GM19395 (cell line): Measurements from ENCODE around the gene EIF5AL1.
"Not testable (repeated sequence)": the region's sequence is repeated elsewhere in the genome, so short reads cannot be mapped to it uniquely, and the experiment has no call there.

ENCODE experiments used
- ATAC-seq: cut with Tn5 transposase; IDR thresholded peaks from one replicate; pipeline ENCODE4 v1.9.1; 2021; ENCODE audit warnings: mild to moderate bottlenecking, moderate library complexity; ENCODE audit not compliant: unreplicated experiment

The EIF5AL1 gene

DNA sequence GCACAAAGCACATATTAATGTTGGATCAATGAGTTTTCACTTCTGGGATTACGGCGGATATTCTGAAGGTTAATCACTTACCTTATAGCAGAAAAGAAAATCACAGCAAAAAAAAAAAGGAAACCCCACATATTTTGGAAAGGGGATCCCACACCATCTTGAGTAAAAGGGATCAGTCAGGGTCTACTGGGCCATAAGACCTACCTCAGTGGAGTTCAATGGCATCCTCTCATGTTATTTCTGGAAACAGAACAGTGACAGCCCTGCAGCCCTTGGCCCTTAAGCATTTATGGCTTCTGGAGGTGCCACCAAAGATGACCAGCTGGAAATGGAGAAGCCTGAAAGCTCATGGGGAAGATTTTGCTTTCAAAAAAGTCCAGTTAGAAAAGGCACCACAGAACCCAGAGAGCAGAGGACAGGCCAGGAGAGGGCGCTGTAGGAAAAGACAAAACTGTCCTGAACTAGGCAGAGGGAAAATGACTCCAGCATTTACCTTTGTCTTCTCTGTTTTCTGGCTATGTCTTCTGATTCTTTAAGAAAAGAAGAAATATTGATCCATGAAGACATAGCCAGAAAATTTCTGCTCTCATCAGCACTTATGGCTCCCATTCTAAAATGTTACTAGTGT lies 2.9 kb upstream of the EIF5AL1 start:
- not testable (repeated sequence) for ATAC-seq

DNA sequence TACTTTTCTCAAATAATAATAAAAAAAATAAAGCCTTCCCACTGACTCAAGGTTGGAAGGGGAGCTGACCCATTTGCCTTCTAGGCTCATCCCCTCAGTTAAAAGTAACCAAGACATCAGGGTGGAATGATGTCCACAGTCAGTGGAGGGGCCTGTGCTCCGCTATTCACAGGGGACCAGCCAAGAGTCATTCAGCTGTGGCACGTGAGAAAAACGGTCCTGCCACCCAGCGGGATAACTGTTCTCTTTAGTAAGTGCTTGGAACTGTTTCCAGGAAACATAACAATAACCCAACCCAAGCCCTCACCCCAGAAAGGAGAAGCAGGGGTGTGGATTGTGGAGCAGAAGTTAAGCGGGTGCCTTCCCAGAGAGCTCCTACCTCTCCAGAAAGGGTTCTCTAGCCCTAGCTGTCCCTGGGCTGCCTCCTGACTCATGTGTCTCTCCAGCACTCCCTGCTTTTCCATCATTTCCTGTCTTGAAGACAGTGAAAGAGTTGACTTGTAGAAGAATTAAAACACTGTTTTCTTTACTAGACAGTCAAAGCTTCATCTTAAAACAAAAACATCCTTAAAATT lies 2.3 kb upstream of the EIF5AL1 start:
- ATAC-seq, result not testable (repeated sequence)

DNA sequence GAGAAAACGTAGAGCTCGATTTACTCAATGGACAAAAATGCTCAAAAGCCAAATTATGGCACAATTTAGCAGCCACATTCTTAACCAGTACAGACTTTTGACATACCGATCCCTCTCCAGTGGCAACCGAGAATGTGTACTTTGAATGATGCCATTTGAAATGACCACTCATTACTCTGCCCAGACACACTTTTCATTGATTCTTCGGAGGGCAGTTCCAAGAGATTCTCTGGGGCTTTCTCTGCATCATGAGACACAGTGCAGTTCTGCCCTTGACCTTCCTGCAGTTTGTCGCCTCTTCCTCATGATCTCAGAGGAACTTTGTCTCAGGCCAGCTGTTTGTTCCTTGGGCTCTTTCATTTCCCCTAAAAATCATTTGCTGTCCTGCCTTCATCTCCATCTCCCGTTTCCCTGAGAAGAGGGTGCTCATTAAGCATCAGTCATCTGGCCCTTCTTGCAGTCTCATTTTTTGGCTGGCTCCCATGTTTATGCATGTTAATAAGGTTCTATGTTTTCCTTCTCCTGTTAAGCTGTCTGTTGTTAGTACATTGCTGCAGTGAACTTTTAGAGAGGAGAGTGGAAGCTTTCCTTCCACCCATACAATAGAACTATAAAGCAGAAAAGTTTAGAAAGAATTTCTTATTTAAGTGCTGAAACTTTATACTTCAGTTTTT lies 4.3 kb downstream of the EIF5AL1 start:
- ATAC-seq, result not testable (repeated sequence)

DNA sequence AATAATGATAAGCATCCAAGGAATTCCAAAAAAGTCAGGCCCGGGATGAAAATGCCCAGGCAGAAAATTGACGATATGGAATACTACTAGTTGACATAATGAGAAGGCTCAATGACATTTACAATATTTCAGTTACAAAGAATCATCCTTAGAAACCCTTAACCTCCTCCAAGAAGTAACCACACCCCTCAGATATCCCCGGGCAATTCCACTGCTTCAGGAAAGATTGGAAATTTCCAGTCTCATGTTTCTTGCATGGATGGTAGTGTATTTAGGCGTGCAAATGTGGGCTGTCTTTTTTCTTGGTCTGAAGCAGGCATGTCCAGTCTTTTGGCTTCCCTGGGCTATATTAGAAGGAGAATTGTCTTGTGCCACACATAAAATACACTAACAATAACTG lies 5.2 kb downstream of the EIF5AL1 start:
- not testable (repeated sequence) for ATAC-seq

DNA sequence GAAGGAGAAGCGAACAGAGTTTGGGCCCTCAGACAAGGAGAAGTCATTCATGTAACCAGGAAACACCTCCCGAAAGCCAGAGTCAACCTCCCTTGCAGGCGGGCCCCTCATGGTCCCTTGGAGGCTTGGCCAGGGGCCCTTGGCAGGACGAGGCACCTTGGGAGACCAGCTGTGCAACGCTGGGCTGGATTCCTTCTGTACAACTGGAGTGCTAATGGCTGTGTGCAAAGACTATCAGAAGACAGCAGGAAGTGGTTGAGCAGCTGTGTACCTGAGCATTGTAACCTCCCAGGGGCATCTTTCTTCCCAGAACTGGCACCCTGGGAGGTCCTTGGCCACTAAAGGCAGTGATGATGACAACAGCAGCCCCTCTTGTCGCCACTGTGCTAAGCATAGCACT lies 9.4 kb downstream of the EIF5AL1 start:
- ATAC-seq, result not testable (repeated sequence)

DNA sequence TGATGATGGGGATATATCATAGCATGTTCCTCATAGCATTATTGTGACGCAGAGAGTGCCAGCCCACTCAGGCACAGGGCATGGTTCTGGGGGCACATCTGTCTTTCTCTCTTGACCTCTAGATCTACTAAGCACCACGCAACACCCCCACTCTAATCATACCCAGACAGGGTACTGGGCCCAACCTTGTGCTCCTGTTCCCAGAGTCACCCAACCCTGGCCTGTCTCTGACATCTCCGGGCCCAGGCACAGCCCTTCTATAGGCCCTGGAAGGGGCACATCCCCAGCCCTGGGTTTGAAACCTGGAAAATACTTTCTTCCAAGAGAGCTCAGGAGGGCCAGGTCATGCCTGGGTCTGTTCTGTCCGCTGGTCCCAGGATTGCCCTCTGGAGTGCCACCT lies 10.1 kb downstream of the EIF5AL1 start:
- not testable (repeated sequence) for ATAC-seq

DNA sequence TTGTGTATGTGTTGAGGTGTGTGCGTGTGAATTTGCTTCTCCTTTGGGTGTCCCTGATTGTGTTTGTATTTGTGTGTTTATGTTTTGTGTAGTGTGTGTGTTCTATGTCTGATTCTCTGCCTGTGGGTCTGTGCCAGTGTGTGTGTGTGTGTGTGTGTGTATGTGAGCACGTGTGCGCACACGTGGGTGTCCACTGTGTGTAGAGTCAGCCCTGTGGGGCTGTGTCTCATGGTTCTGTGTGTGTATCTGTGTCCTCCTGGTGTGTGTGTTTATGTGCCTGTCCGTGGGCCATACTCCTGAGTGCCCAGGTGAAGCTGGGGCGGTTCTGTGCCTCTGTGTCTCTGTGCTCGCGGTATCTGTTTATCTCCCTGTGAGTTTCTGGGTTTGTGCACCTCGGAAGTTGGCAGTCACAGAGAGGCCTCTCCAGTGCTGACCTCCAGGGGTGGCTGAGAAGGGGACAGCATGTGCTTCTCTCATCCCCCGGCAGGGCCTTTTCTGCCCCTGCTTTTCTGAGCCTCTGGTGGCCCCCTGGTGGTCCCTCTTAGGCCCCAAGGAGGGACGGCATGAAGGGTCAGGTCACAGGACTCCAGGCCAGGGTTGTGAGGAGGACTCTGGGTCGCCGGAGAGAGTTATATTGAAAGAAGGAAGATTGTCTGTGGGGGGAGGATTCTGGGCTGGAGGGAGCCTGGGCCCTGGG lies 11.0 kb downstream of the EIF5AL1 start:
- not testable (repeated sequence) for ATAC-seq

DNA sequence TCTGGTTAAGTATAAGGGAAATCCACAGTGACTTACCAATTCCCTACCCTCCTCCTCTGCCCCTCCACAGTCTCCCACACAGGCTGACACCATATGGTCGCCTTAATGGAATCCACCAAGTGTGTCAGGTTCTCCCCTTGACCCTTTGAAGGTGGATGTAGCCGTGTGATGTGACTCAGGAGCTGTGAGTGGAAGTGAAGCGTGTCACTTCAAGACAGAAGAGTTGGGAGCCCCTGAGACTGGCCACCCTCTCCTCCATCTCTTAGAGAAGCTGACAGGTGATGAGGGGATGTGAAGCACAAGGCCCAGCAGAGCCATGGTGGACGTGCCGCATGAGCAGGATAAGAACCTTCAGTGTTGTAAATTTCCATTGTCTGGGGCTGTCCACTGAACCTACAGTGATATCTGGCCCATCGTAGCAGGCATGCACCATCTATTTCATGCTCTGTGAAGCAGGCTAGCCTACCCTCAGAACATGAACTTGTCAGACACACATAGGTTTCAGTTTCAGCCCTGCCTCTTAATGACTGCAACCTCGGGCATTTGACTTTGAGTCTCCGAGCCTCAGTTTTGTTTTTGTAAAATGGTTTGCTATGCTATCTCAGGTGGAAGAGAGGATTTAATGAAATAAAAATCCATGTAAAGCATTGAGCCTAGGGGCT lies 12.8 kb downstream of the EIF5AL1 start:
- ATAC-seq, result peak; percentile 93

DNA sequence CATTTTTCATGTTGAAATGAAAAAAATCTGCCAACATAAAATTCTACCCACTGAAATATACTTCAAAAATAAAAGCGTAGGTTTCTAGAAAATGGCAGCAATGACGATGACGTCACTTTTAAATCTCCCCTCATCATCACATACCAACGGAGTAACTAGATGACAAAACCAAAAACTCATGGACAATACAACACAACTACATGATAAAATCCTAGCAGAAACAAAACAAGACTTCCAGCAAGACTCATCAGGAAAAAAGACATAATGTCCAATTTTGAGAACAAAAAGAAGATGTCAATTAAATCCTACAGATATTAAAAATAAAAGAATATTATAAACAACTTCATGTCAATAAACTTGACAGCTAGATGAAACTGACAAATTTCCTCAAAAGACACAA lies 15.9 kb downstream of the EIF5AL1 start:
- not testable (repeated sequence) for ATAC-seq

DNA sequence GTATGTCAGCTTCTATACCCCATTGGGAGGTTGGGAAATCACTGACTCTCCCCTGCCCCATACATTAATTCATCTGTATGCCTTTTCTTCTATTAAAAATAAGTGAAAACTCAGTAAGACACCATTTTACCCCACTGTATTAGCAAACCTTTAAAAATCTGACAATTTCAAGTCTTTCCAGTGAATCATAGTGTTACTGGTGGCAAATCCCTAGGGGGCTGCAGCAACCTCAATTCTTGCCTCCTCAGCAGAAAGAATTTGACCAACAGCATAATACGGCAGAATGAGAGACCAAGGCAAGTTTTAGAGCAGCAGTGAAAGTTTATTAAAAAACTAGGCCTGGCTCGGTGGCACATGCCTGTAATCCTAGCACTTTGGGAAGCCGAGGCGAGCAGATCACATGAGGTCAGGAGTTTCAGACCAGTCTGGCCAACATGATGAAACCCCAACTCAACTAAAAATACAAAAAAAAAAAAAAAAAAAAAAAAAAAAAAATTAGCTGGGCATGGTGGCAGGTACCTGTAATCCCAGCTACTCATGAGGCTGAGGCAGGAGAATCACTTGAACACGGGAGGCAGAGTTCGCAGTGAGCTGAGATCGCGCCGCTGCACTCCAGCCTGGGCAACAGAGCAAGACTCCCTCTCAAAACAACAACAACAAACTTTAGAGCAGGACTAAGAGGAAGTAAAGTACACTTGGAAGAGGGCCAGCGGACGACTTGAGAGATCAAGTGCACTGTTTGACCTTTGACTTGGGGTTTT lies 21.0 kb downstream of the EIF5AL1 start:
- not testable (repeated sequence) for ATAC-seq

DNA sequence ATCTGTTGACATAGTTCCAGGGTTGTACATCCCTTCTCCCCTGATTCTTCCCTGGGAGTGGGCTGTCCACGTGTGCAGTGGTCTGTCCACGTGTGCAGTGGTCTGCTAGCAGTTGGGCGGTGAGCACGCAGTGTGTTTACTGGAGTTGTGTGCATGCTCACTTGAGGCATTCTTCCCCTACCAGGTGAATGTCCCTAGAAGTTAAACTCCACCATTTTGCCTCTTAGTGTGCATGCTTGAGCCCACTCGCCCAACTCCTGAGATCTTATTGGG lies 21.5 kb downstream of the EIF5AL1 start:
- ATAC-seq, result not testable (repeated sequence)

DNA sequence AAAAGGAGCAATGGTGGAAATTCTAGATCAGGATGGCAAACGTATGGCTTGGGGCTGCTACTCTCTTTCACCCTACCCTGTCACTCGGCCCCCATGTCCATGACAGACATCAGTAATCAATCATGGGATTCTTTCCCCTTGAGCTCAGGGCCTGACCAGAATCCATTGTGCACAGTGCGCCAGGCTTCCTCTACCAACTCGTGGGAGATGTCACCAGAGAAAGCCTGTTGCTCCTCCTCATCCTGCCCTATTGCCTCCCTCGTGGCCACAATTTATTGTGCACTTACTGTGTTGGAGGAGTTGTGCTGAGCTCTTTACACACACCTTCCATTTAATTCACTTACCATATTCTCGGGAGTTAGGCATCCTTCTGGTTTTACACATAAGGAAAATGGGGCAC lies 26.0 kb downstream of the EIF5AL1 start:
- ATAC-seq, result not testable (repeated sequence)

DNA sequence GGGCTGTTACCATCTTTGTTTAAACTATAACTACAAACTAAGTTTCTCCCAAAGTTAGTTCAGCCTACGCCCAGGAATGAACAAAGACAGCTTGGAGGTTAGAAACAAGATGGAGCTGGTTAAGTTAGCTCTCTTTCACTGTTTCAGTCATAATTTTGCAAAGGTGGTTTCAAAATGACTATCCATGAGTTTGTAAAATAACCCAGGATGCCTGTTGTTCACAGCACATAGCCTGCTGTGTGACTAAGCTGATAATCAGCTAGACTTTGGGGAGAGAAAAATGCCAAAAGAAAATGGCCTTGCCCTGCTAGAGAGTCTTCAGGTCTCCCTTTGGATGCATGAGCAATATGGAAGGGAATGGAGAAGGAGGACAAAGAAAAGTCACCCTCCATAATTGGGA lies 28.6 kb downstream of the EIF5AL1 start:
- ATAC-seq, result peak; percentile 95

DNA sequence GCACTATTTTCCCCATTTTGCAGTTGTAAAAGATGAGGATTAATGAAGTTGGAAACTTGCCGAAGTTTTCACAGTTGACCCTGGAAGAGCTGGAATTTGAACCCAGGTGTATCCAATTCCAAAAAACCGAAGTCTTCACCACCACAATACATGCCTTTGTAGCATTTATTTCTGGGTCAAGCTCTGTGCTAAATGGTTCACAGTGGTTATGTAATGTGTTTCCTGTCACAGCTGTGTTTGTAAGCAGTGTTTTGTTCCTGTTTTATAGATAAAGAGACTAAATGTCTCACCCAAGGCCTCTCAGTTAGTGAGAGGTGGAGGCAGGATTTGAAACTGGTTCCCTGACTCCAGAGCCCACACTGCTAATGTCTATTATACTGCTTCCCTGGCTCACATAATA lies 30.3 kb downstream of the EIF5AL1 start:
- ATAC-seq, result no peak

DNA sequence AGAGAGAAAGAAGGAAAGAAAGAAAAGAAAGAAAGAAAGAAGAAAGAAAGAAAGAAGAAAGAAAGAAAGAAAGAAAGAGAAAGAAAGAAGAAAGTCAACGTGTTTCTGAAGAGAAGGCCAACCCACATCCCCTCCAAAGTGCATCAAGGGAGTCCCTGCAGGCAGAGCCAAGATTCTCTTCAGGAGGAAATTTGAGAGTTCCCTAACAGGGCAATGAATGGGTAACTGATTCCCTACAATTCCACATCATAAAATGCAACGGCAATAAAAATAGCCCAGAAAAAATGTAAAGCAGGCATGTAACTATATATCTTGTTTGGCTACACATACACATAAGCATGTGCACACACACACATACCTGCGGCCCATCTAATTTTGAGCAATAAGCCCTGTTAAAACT lies 32.1 kb downstream of the EIF5AL1 start:
- not testable (repeated sequence) for ATAC-seq

DNA sequence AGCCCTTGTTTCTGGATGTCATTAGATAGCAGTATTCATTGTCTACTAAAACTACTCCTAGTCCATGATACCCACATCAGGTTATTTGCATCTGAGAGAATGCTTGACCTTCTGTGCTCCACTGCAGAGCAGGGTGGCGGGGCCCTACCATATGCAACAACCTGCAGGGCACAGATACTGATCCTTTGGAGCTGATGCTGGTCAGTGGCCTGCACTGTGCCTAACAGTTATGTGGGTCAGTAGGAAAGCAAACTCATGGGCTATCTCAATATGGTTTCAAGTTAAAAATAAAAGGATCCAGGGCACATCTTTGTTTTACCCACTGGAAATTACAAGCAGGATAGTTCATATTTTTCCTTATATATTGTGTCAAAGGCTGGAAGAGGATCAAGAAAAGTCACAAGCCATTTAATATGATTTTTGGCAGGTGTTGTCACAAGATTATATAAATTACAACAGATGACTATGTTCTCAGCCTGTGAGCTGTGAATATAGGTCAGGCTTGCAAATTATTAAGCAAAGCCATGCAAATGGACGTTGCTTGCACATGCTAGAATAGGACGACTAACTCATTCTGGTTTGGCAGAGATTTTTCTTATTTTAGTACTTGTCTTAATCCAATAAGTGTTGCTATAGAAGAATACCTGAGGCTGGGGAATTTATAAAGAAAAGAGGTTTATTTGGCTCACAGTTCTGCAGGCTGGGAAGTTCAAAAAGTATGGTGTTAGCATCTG lies 32.8 kb downstream of the EIF5AL1 start:
- not testable (repeated sequence) for ATAC-seq

DNA sequence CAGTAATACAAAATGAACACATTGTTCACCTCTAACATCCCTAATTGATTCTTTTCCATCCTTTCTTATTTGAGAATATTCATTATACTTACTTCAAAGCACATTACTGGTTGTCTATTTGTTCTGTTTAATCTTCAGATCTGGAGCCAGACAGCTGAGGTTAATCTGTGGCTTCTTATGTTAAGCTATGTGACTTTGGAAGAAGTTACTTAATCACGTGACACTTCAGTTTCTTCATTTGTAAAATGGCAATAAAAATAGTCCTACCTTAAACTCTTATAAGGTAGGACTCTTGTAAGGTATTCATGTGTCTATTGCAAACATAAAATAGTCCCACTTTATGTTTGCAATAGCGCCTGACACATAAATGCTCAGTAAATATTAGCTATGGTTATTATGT lies 34.8 kb downstream of the EIF5AL1 start:
- ATAC-seq, result not testable (repeated sequence)

DNA sequence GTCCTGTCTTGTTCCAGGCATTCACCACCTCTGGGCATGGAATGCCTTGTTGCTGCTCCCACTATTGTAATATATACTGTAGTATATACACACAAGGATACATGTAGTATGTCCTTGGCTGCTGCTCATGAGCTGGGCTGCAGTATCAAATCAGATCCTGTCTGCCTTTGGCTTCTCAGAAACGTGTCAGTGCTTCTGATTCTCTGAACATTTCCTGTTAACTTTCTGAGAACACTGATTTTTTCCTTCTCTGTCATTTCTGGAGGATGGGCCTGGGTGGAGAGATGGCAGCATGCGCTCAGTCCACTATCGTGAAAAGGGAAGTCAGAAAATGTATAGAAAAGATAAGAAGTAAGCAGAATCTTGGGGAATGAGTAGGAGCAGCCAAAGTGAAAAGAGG lies 35.6 kb downstream of the EIF5AL1 start:
- no peak for ATAC-seq

DNA sequence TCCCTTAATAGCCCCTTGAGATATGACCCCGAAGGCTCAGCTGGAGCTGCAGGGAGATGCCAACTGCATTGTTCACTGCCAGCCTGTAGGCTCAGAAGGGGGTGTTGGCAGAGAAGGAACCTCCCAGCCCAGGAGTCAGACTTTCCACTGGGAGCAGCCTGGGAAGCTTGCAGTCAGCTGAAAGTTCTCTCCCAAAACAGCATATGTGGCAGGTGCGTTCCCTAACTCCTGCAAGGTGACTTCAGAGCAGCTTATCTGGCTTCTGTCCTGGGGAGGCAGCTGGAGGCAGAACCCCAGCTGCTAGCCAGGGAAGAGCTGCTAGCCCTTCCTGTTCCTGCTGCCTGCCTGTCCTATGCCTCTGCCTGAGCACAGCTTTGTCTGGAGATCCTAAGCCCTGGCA lies 39.8 kb downstream of the EIF5AL1 start:
- no peak for ATAC-seq
